ENCODE measurements around the gene MYT1.
A peak's percentile ranks its signal among the peaks of the same experiment; 100 is the strongest.
"Not testable (repeated sequence)": the region's sequence is repeated elsewhere in the genome, so short reads cannot be mapped to it uniquely, and the experiment has no call there.

The MYT1 gene

GRCh38 chr20:64232794-64233193 is 68.5 kb downstream of the MYT1 start:
- TF ChIP-seq Cebpa-rat (IDR thresholded peaks at IDR 0.05): no peak
- H3K9ac ChIP-seq: no peak overlapping the region
- H3K9me3 ChIP-seq (replicated peaks in 1 of 11): no peaks in the 10 kb centered on the region
- H4K20me1 ChIP-seq: no peaks in the 10 kb centered on the region
- H3K4me1 ChIP-seq: peaks cover 0 to 21% (median 8%) of the 10 kb centered on the region in 10 experiments; a peak in 16 of 20 replicates
- H3K27ac ChIP-seq: no peak overlapping the region; a peak in 1 of 22 replicates
- no peak overlapping the region for H3K4me3 ChIP-seq
- H3K27me3 ChIP-seq: peaks cover 8 to 15% (median 11%) of the 10 kb centered on the region in 11 experiments; a peak in 20 of 22 replicates
- no peaks in the 10 kb centered on the region for H3K36me3 ChIP-seq
- H3K4me2 ChIP-seq: peak overlapping the region in 1 of 11 experiments; percentile 40; a peak in 2 of 22 replicates

GRCh38 chr20:64233725-64234124 is 69.5 kb downstream of the MYT1 start:
- no peak for TF ChIP-seq Cebpa-rat (IDR thresholded peaks at IDR 0.05)
- H4K20me1 ChIP-seq: no peaks in the 10 kb centered on the region
- H3K4me3 ChIP-seq: no peak overlapping the region
- H3K9me3 ChIP-seq (replicated peaks in 1 of 11): no peaks in the 10 kb centered on the region
- peak overlapping the region in 2 of 11 experiments; percentile 32; a peak in 3 of 22 replicates for H3K27ac ChIP-seq
- no peak overlapping the region for H3K4me2 ChIP-seq
- no peak overlapping the region for H3K9ac ChIP-seq
- H3K4me1 ChIP-seq: peaks cover 7 to 30% (median 17%) of the 10 kb centered on the region in 10 experiments
- no peaks in the 10 kb centered on the region for H3K36me3 ChIP-seq
- peaks cover 0 to 6% (median 2%) of the 10 kb centered on the region in 11 experiments; a peak in 10 of 22 replicates for H3K27me3 ChIP-seq

GRCh38 chr20:64234291-64234791 is 70.1 kb downstream of the MYT1 start:
- Histone ChIP-seq H3K4me3 (no peak overlapping the region), H3K27me3 (no peaks in the 10 kb centered on the region), H3K27ac (no peak overlapping the region), H3K9me3 (replicated peaks in 1 of 11) (no peaks in the 10 kb centered on the region), H3K36me3 (no peaks in the 10 kb centered on the region), H3K9ac (no peak overlapping the region), H4K20me1 (no peaks in the 10 kb centered on the region), H3K4me2 (no peak overlapping the region), H3K4me1 (peaks cover 11 to 36% (median 23%) of the 10 kb centered on the region in 10 experiments)
- no peak for TF ChIP-seq Cebpa-rat (IDR thresholded peaks at IDR 0.05)

GRCh38 chr20:64234921-64235565 is 70.8 kb downstream of the MYT1 start:
- peaks cover 11 to 43% (median 28%) of the 10 kb centered on the region in 10 experiments for H3K4me1 ChIP-seq
- H3K4me2 ChIP-seq; H3K36me3 ChIP-seq; H4K20me1 ChIP-seq; H3K4me3 ChIP-seq; H3K9me3 ChIP-seq (replicated peaks in 1 of 11); H3K27ac ChIP-seq; H3K27me3 ChIP-seq; H3K9ac ChIP-seq: not testable (repeated sequence)

- H3K4me2 ChIP-seq: no peak overlapping the region
- no peaks in the 10 kb centered on the region for H3K27me3 ChIP-seq
- no peaks in the 10 kb centered on the region for H3K9me3 ChIP-seq (replicated peaks in 1 of 11)
- H3K4me1 ChIP-seq: peaks cover 11 to 43% (median 28%) of the 10 kb centered on the region in 10 experiments
- H3K36me3 ChIP-seq: no peaks in the 10 kb centered on the region
- no peak overlapping the region for H3K9ac ChIP-seq
- no peak overlapping the region for H3K4me3 ChIP-seq
- no peak for TF ChIP-seq Cebpa-rat (IDR thresholded peaks at IDR 0.05)
- H4K20me1 ChIP-seq: no peaks in the 10 kb centered on the region
- no peak overlapping the region for H3K27ac ChIP-seq
Observed at GRCh38 chr20:64236137-64237088, 72.2 kb downstream of the MYT1 start.

- Histone ChIP-seq H3K27ac (peak overlapping the region in 3 of 11 experiments; percentile 50 to 57 (median 55); a peak in 2 of 22 replicates), H3K4me1 (peaks cover 11 to 42% (median 30%) of the 10 kb centered on the region in 10 experiments)
Observed at GRCh38 chr20:64237316-64237715, 73.1 kb downstream of the MYT1 start.

GRCh38 chr20:64238115-64238825 is 74.0 kb downstream of the MYT1 start:
- H3K27ac ChIP-seq: peak overlapping the region in 5 of 11 experiments; percentile 20 to 57 (median 50); a peak in 8 of 22 replicates
- no peak for TF ChIP-seq Cebpa-rat (IDR thresholded peaks at IDR 0.05)
- H3K9ac ChIP-seq: peak overlapping the region in 1 of 11 experiments; percentile 47; a peak in 1 of 22 replicates
- no peaks in the 10 kb centered on the region for H3K9me3 ChIP-seq (replicated peaks in 1 of 11)
- peak overlapping the region; percentile 13 to 82 (median 73); a peak in 20 of 22 replicates for H3K4me2 ChIP-seq
- no peaks in the 10 kb centered on the region for H4K20me1 ChIP-seq
- no peak overlapping the region for H3K4me3 ChIP-seq
- no peaks in the 10 kb centered on the region for H3K36me3 ChIP-seq
- peaks cover 11 to 41% (median 26%) of the 10 kb centered on the region in 10 experiments for H3K4me1 ChIP-seq
- no peaks in the 10 kb centered on the region for H3K27me3 ChIP-seq

More at GRCh38 chr20:64237316-64237715, 73.1 kb downstream of the MYT1 start:
- no peak overlapping the region for H3K4me3 ChIP-seq
- TF ChIP-seq Cebpa-rat (IDR thresholded peaks at IDR 0.05): no peak
- no peaks in the 10 kb centered on the region for H3K36me3 ChIP-seq
- H4K20me1 ChIP-seq: no peaks in the 10 kb centered on the region
- no peak overlapping the region for H3K9ac ChIP-seq
- H3K9me3 ChIP-seq (replicated peaks in 1 of 11): no peaks in the 10 kb centered on the region
- no peaks in the 10 kb centered on the region for H3K27me3 ChIP-seq
- peak overlapping the region in 6 of 11 experiments; percentile 71 to 82 (median 74); a peak in 5 of 22 replicates for H3K4me2 ChIP-seq

GRCh38 chr20:64238851-64239387 is 74.7 kb downstream of the MYT1 start:
- no peak for TF ChIP-seq Cebpa-rat (IDR thresholded peaks at IDR 0.05)
- Histone ChIP-seq H3K27ac (peak overlapping the region in 5 of 11 experiments; percentile 19 to 57 (median 50); a peak in 6 of 22 replicates), H3K4me1 (peaks cover 11 to 36% (median 26%) of the 10 kb centered on the region in 10 experiments), H4K20me1 (no peaks in the 10 kb centered on the region), H3K27me3 (no peaks in the 10 kb centered on the region), H3K9ac (0 out of 22 replicates have a peak overlapping the region, but pooled peaks of 1 of the 11 experiments have one; percentile 47), H3K36me3 (no peaks in the 10 kb centered on the region), H3K4me2 (peak overlapping the region; percentile 13 to 82 (median 73); a peak in 20 of 22 replicates), H3K9me3 (replicated peaks in 1 of 11) (no peaks in the 10 kb centered on the region), H3K4me3 (no peak overlapping the region)

Measured in BLaER1 treated with 17β-estradiol and CSF1 and Interleukin-3, amounts not matched to agents 10 nM and 100 nM (cell line).